Measurements from ENCODE around the gene GRB14.

DNA sequence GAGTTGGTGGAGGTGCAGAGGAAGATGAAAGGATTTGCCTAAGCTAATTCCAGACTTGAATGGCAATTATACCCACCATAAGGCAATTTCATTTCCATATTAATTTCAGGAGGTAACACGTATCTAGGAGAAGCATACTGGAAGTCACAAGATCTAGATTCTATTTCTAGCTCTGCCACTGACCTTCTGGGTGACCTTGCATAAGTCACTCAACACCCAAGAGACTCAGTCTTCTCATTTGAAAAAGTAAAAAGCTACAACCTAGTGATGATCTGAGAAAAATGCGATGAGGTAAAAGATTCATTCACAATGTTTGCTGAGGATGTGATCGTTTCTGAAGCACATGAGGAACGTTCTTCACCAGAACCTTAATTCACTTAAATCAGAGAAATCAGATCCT is 55.9 kb downstream of the GRB14 start:
- TF ChIP-seq GATA3 (IDR thresholded peaks at IDR 0.05; ENCODE audit: low read depth, low read length) (no peak), GATA2 (IDR thresholded peaks at IDR 0.05; ENCODE audit: low read depth, low read length) (no peak)

Measured in SH-SY5Y (cell line).